Neural cell (in vitro differentiated cells): Measurements from ENCODE around the gene PPARG. TPM values are rescaled to one million over a fixed set of nuclear protein-coding genes. Genes with fewer than 3 reads are reported as not detected.
"Not testable (repeated sequence)": the region's sequence is repeated elsewhere in the genome, so short reads cannot be mapped to it uniquely, and the experiment has no call there.

Source experiments
- H2AFZ ChIP-seq: fragments of 200-600, 300-800 bp; sonication (generic), shearing (Covaris generic); 2 replicates; pipeline ENCODE4 v1.6.0; 2014; ENCODE audit warnings: low read depth, mild to moderate bottlenecking, antibody characterized with exemption, low read length, moderate library complexity
- H3F3A ChIP-seq: fragments of 200-600 bp; shearing (Covaris generic); 2 replicates; pipeline ENCODE4 v1.6.1; 2016; ENCODE audit warnings: mild to moderate bottlenecking, moderate library complexity, mixed read lengths, antibody characterized with exemption, low read length; ENCODE audit not compliant: insufficient read depth, poor library complexity, severe bottlenecking
- H3K27ac ChIP-seq: fragments of 200-600, 300-800 bp; sonication (generic), shearing (Covaris generic); 2 replicates; pipeline ENCODE4 v1.5.1; 2014; ENCODE audit warnings: mild to moderate bottlenecking, low read length, moderate library complexity
- H3K27me3 ChIP-seq: fragments of 300-800, 200-600 bp; sonication (generic), shearing (Covaris generic); 2 replicates; pipeline ENCODE4 v1.6.0; 2014; ENCODE audit warnings: mild to moderate bottlenecking, low read depth, low read length, moderate library complexity; ENCODE audit not compliant: insufficient read depth
- H3K36me3 ChIP-seq: fragments of 300-800, 200-600 bp; sonication (generic), shearing (Covaris generic); 2 replicates; pipeline ENCODE4 v1.5.1; 2014; ENCODE audit warnings: mild to moderate bottlenecking, antibody characterized with exemption, low read length, moderate library complexity; ENCODE audit not compliant: insufficient read depth
- H3K4me2 ChIP-seq: fragments of 300-800, 200-600 bp; sonication (generic), shearing (Covaris generic); 2 replicates; pipeline ENCODE4 v1.6.0; 2014; ENCODE audit warnings: mild to moderate bottlenecking, low read length
- H3K4me3 ChIP-seq: fragments of 300-800, 200-600 bp; sonication (generic), shearing (Covaris generic); 2 replicates; pipeline ENCODE4 v1.5.1; 2014; ENCODE audit warnings: mild to moderate bottlenecking, low read length, moderate library complexity
- H3K79me2 ChIP-seq: fragments of 200-600 bp; shearing (Covaris generic); replicated peaks from 2 replicates; pipeline ENCODE4 v1.6.0; 2014; ENCODE audit warnings: mild to moderate bottlenecking, low read length, moderate library complexity; ENCODE audit not compliant: insufficient read depth
- H3K9ac ChIP-seq: fragments of 300-800, 200-600 bp; sonication (generic), shearing (Covaris generic); 2 replicates; pipeline ENCODE4 v1.6.1; 2016; ENCODE audit warnings: mild to moderate bottlenecking, low read length, mixed read lengths
- H3K9me2 ChIP-seq: fragments of 200-600 bp; shearing (Covaris generic); 2 replicates; pipeline ENCODE4 v1.6.1; 2016; ENCODE audit warnings: mild to moderate bottlenecking, low read length, mixed read lengths; ENCODE audit not compliant: insufficient read depth
- H3K9me3 ChIP-seq: fragments of 200-600, 300-800 bp; sonication (generic), shearing (Covaris generic); 2 replicates; pipeline ENCODE4 v1.6.1; 2016; ENCODE audit warnings: mild to moderate bottlenecking, mixed run types, low read length, moderate library complexity, mixed read lengths
- H4K20me1 ChIP-seq: fragments of 200-600 bp; shearing (Covaris generic); 2 replicates; pipeline ENCODE4 v1.6.1; 2016; ENCODE audit warnings: mild to moderate bottlenecking, mixed run types; ENCODE audit not compliant: insufficient read depth
- CTCF ChIP-seq: fragments of 450-650 bp; IDR thresholded peaks from 2 replicates; pipeline ENCODE4 v1.5.1; 2014; ENCODE audit warnings: antibody characterized with exemption, mild to moderate bottlenecking, moderate library complexity; ENCODE audit not compliant: poor library complexity, severe bottlenecking
- POLR2AphosphoS5 ChIP-seq: IDR thresholded peaks from 2 replicates; pipeline ENCODE4 v1.6.1; 2012
- RAD21 ChIP-seq: fragments of 450-650 bp; conservative IDR thresholded peaks from 2 replicates; pipeline ENCODE4 v1.6.1; 2014; ENCODE audit warnings: antibody characterized with exemption, mild to moderate bottlenecking, moderate library complexity
- SMC3 ChIP-seq: fragments of 450-650 bp; conservative IDR thresholded peaks from 2 replicates; pipeline ENCODE4 v1.6.1; 2014; ENCODE audit warnings: antibody characterized with exemption, mild to moderate bottlenecking, moderate library complexity; ENCODE audit not compliant: poor library complexity
- TAF1 ChIP-seq: IDR thresholded peaks from 2 replicates; pipeline ENCODE4 v1.6.1; 2012; ENCODE audit warnings: low read depth
- polyA plus RNA-seq: library from polyadenylated mRNA; depleted of rRNA; stranded (reverse); fragments of >200 nt; gene quantifications from 2 replicates; pipeline ENCODE4 v1.2.3, GENCODE V29; 2014

Gene PPARG
- polyA plus RNA-seq, 1 donor from 2014 or later: 0.35 TPM

- Histone ChIP-seq H3K9me2 (no peaks in the 10 kb centered on the region), H3K27ac (no peak overlapping the region), H4K20me1 (no peaks in the 10 kb centered on the region), H3K79me2 (no peaks in the 10 kb centered on the region), H3K27me3 (no peaks in the 10 kb centered on the region), H3K9me3 (no peaks in the 10 kb centered on the region), H3K9ac (no peak overlapping the region), H3K4me3 (no peak overlapping the region), H3K36me3 (no peaks in the 10 kb centered on the region), H3K4me2 (no peak overlapping the region), H3F3A (no peaks in the 10 kb centered on the region), H2AFZ (no peak overlapping the region)
- no peak for TF ChIP-seq RAD21
- no peak for TF ChIP-seq TAF1
- no peak for TF ChIP-seq CTCF
These were observed 95.8 kb downstream of the PPARG start for GRCh38 chr3:12384451-12385233.

GRCh38 chr3:12386514-12387291 lies 97.8 kb downstream of the PPARG start:
- H3K79me2 ChIP-seq, H3K36me3 ChIP-seq, H3K27me3 ChIP-seq, H2AFZ ChIP-seq, H3K27ac ChIP-seq, H3K9ac ChIP-seq, H3K9me3 ChIP-seq, H4K20me1 ChIP-seq, H3F3A ChIP-seq, H3K4me3 ChIP-seq, H3K4me2 ChIP-seq, H3K9me2 ChIP-seq: not testable (repeated sequence)

- H3K9ac ChIP-seq: no peak overlapping the region
- TF ChIP-seq RAD21 (no peak), POLR2AphosphoS5 (no peak), TAF1 (no peak), SMC3 (no peak)
These were observed 99.3 kb downstream of the PPARG start for GRCh38 chr3:12388185-12388584.

More at GRCh38 chr3:12388185-12388584, 99.3 kb downstream of the PPARG start:
- Histone ChIP-seq H3K27ac (no peak overlapping the region), H3K36me3 (no peaks in the 10 kb centered on the region), H3K4me3 (no peak overlapping the region), H3K27me3 (no peaks in the 10 kb centered on the region), H4K20me1 (no peaks in the 10 kb centered on the region), H3K79me2 (no peaks in the 10 kb centered on the region), H3K9me2 (no peaks in the 10 kb centered on the region), H3K4me2 (no peak overlapping the region), H3F3A (no peaks in the 10 kb centered on the region), H2AFZ (no peak overlapping the region), H3K9me3 (no peaks in the 10 kb centered on the region)
